K562 (cell line): Measurements from ENCODE around the gene MATN1. TPM values are rescaled to one million over a fixed set of nuclear protein-coding genes. Genes with fewer than 3 reads are reported as not detected.

Source experiments
- BRD4 ChIP-seq: fragments of 200-600 bp; sonication (generic); IDR thresholded peaks from 2 replicates; pipeline ENCODE4 v1.6.1; 2017; ENCODE audit warnings: inconsistent platforms
- CCAR2 ChIP-seq: fragments of 200-400 bp; formaldehyde crosslinking; IDR thresholded peaks from 2 replicates; pipeline ENCODE4 v1.6.1; 2017; ENCODE audit warnings: mild to moderate bottlenecking, low read depth, low read length
- KLF6 ChIP-seq: fragments of 250-450 bp; sonication (Bioruptor Pico); IDR thresholded peaks from 2 replicates; pipeline ENCODE4 v1.4.0; 2020; ENCODE audit warnings: mild to moderate bottlenecking, moderate library complexity, borderline replicate concordance
- MTF1 ChIP-seq: fragments of 250-450 bp; sonication (Bioruptor Pico); IDR thresholded peaks from 2 replicates; pipeline ENCODE4 v1.9.0; 2021; ENCODE audit warnings: moderate library complexity, mild to moderate bottlenecking, inconsistent platforms, borderline replicate concordance
- NR2C1 ChIP-seq, 2 experiments: fragments of 450-650 bp; IDR thresholded peaks; 2 replicates each; pipeline ENCODE4 v1.6.1; 2017; ENCODE audit warnings: mild to moderate bottlenecking in 2 of 2, antibody characterized with exemption in 1 of 2, inconsistent platforms in 1 of 2, missing compliant biosample characterization in 1 of 2, missing genetic modification characterization in 1 of 2
- NR4A1 ChIP-seq, 2 experiments: fragments of 250-450 bp in 1 of 2; fragments of 450-650 bp in 1 of 2; sonication (Bioruptor Pico) in 1 of 2; IDR thresholded peaks; 2 replicates each; pipeline versions ENCODE4 v1.4.0 to v1.6.1; 2016 to 2020; ENCODE audit warnings: mild to moderate bottlenecking in 2 of 2, missing compliant biosample characterization in 1 of 2, missing genetic modification characterization in 1 of 2, moderate library complexity in 1 of 2
- PURB ChIP-seq: sonication (generic); formaldehyde crosslinking; IDR thresholded peaks from 2 replicates; pipeline ENCODE4 v1.9.0; 2021; ENCODE audit warnings: low read depth, mild to moderate bottlenecking, missing genetic modification reagents
- RUNX1 ChIP-seq: sonication (generic); IDR thresholded peaks from 2 replicates; pipeline ENCODE4 v1.6.1; 2016; ENCODE audit warnings: antibody characterized with exemption, low read depth
- SREBF2 ChIP-seq: sonication (generic); formaldehyde crosslinking; IDR thresholded peaks from 2 replicates; pipeline ENCODE4 v1.4.0; 2020; ENCODE audit warnings: mild to moderate bottlenecking, missing genetic modification reagents
- ZBTB7A ChIP-seq: IDR thresholded peaks from 2 replicates; pipeline ENCODE4 v1.6.1; 2011; ENCODE audit warnings: low read depth, mild to moderate bottlenecking, low read length, moderate library complexity, borderline replicate concordance; ENCODE audit not compliant: control insufficient read depth
- ZNF644 ChIP-seq: fragments of 200-800 bp; sonication (Bioruptor generic); IDR thresholded peaks from 2 replicates; pipeline ENCODE4 v1.6.1; 2016; ENCODE audit warnings: low read depth, missing genetic modification characterization, missing compliant biosample characterization
- polyA plus RNA-seq, 8 experiments: library from polyadenylated mRNA; depleted of rRNA in 4 of 8; stranded (reverse) in 5 of 8; unstranded in 3 of 8; fragments of >200 nt; fragmentation: Nextera tagmentation in 2 of 8; fragmentation: Illumina TruSeq in 1 of 8; extraction: Ambion mirVana in 2 of 8; extraction: Trizol in 1 of 8; gene quantifications; 2 replicates each; pipeline versions ENCODE4 v1.2.1 to v1.2.3, GENCODE V29; 2011 to 2014; ENCODE audit warnings: inconsistent platforms in 1 of 8, missing spikeins in 1 of 8
- total RNA-seq, 7 experiments: library from RNA; depleted of rRNA in 6 of 7; stranded (reverse); fragments of >200 nt in 6 of 7; fragmentation: Illumina TruSeq in 2 of 7; extraction: Trizol in 2 of 7; gene quantifications; 2 replicates each; pipeline versions ENCODE4 v1.2.1 to v1.2.3, GENCODE V29; 2011 to 2021; ENCODE audit warnings: low replicate concordance in 1 of 7
- TF ChIP-seq, protein P1 (sequence below): sonication (generic); formaldehyde crosslinking; IDR thresholded peaks from 2 replicates; pipeline ENCODE4 v1.8.0; 2022; ENCODE audit warnings: mild to moderate bottlenecking, missing genetic modification reagents
- TF ChIP-seq, protein P2 (sequence below): fragments of 250-450 bp; sonication (Bioruptor Pico); IDR thresholded peaks from 2 replicates; pipeline ENCODE4 v1.4.0; 2020

MATN1 gene
- total and polyA plus RNA-seq, 9 of the 15 experiments (the other 6 are each of a cell fraction or from before 2014, with no cell fraction given): 0.10 to 2.3 (median 1.2) TPM

DNA sequence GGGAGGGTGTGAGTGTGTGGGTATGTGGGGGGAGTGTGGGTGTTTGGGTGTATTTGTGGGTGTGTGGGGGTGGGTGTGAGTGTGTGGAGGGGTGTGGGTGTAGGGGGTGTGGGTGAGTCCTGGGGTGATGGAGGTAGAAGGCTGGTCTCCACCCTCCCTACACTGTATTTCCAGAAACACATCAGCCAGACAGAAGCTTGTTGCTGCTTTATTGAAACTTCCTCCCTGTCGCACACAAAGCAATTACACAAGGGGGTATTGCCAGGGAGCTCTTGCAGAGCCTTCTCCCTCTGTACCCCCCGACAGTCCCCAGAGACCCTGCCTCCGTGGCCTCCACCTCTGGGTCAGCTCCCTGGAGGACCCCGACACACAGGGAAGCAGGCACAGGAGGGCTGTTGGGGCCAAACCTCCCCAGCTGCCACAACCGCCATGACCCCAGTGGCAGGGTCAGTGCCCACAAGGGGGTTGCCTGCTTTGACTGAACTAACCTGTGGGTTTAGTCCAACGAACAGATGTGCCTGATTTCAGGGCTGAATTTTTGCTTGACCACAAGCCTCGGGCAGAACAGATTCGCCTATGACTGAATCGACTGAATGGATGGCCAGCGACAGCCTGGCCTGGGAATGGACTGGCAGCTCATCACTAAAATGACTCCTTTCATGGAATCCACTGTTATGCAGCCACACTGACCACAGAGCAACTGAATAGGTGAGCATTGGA is 9.1 kb upstream of the MATN1 start (continued):
- TF ChIP-seq, protein P1, sequence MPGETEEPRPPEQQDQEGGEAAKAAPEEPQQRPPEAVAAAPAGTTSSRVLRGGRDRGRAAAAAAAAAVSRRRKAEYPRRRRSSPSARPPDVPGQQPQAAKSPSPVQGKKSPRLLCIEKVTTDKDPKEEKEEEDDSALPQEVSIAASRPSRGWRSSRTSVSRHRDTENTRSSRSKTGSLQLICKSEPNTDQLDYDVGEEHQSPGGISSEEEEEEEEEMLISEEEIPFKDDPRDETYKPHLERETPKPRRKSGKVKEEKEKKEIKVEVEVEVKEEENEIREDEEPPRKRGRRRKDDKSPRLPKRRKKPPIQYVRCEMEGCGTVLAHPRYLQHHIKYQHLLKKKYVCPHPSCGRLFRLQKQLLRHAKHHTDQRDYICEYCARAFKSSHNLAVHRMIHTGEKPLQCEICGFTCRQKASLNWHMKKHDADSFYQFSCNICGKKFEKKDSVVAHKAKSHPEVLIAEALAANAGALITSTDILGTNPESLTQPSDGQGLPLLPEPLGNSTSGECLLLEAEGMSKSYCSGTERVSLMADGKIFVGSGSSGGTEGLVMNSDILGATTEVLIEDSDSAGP (CRISPR knock-in tag): 0 out of 2 replicates have a peak, but pooled peaks have one; percentile 13
- TF ChIP-seq MTF1 (CRISPR knock-in tag) (peak; percentile 16; the same call in 1 of the 2 replicates), ZNF644 (tag) (peak; percentile 25; the same call in 1 of the 2 replicates), NR4A1 (CRISPR knock-in tag; IDR thresholded peaks at IDR 0.05) (0 out of 2 replicates have a peak, but pooled peaks have one; percentile 72), NR4A1 (tag; IDR thresholded peaks at IDR 0.05) (no peak), KLF6 (CRISPR knock-in tag) (0 out of 2 replicates have a peak, but pooled peaks have one; percentile 52), RUNX1 (0 out of 2 replicates have a peak, but pooled peaks have one; percentile 27), NR2C1 (IDR thresholded peaks at IDR 0.05) (no peak), NR2C1 (tag; IDR thresholded peaks at IDR 0.05) (peak; percentile 28), ZBTB7A (0 out of 2 replicates have a peak, but pooled peaks have one; percentile 3), SREBF2 (CRISPR knock-in tag) (no peak), BRD4 (peak; percentile 33; the same call in 1 of the 2 replicates), CCAR2 (no peak), PURB (CRISPR knock-in tag) (no peak)
- TF ChIP-seq, protein P2, sequence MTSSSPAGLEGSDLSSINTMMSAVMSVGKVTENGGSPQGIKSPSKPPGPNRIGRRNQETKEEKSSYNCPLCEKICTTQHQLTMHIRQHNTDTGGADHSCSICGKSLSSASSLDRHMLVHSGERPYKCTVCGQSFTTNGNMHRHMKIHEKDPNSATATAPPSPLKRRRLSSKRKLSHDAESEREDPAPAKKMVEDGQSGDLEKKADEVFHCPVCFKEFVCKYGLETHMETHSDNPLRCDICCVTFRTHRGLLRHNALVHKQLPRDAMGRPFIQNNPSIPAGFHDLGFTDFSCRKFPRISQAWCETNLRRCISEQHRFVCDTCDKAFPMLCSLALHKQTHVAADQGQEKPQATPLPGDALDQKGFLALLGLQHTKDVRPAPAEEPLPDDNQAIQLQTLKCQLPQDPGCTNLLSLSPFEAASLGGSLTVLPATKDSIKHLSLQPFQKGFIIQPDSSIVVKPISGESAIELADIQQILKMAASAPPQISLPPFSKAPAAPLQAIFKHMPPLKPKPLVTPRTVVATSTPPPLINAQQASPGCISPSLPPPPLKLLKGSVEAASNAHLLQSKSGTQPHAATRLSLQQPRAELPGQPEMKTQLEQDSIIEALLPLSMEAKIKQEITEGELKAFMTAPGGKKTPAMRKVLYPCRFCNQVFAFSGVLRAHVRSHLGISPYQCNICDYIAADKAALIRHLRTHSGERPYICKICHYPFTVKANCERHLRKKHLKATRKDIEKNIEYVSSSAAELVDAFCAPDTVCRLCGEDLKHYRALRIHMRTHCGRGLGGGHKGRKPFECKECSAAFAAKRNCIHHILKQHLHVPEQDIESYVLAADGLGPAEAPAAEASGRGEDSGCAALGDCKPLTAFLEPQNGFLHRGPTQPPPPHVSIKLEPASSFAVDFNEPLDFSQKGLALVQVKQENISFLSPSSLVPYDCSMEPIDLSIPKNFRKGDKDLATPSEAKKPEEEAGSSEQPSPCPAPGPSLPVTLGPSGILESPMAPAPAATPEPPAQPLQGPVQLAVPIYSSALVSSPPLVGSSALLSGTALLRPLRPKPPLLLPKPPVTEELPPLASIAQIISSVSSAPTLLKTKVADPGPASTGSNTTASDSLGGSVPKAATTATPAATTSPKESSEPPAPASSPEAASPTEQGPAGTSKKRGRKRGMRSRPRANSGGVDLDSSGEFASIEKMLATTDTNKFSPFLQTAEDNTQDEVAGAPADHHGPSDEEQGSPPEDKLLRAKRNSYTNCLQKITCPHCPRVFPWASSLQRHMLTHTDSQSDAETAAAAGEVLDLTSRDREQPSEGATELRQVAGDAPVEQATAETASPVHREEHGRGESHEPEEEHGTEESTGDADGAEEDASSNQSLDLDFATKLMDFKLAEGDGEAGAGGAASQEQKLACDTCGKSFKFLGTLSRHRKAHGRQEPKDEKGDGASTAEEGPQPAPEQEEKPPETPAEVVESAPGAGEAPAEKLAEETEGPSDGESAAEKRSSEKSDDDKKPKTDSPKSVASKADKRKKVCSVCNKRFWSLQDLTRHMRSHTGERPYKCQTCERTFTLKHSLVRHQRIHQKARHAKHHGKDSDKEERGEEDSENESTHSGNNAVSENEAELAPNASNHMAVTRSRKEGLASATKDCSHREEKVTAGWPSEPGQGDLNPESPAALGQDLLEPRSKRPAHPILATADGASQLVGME (CRISPR knock-in tag): peak; percentile 84
